ENCODE results near the gene SAE1.

Gene SAE1

DNA sequence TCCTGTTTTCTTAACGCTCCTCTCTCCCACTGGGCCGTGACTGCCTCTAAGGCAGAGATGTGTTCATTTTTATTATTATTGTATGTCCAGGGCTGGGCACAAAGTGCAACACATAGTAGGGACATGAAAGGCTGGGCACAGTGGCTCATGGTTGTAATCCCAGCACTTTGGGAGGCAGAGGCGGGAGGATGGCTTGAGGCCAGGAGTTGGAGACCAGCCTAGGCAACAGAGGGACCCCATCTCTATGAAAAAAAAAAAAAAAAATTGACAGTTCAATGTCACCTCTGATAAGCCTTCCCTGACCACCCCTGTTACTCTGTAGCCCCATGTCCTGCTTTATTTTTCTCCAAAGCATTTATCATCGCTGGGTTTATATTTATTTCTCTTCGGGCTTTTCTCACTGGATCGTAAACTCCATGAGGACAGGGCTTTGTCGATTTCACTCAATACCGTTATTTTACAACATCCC, 481 bp upstream of the SAE1 start:
- no peak for DNase-seq (ENCODE audit: low read depth in 2 of 2)

DNA sequence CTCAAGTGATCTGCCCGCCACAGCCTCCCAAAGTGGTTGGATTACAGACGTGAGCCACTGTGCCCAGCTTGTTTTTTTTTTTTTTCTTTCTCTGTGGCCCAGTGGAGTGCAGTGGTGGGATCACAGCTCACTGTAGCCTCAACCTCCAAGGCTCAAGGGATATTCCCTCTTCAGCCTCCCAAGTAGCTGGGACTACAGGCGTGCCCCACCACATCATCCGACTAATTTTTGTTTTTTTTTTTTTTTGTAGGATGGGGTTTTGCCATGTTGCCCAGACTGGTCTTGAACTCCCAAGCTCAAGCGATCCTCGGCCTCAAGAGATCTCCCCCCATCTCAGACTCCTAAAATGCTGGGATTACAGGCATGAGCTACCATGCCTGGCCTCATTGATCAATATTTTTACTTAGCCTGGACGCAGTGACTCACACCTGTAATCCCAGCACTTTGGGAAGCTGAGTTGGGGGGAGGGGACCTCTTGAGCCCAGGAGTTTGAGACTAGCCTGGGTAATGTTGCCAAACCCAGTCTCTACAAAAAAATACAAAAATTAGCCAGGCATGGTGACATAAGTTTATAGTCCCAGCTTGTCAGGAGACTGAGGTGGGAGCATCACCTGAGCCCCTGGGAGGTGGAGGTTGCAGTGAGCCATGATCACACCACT, 1.7 kb downstream of the SAE1 start:
- no peak for DNase-seq (ENCODE audit: low read depth in 2 of 2)

DNA sequence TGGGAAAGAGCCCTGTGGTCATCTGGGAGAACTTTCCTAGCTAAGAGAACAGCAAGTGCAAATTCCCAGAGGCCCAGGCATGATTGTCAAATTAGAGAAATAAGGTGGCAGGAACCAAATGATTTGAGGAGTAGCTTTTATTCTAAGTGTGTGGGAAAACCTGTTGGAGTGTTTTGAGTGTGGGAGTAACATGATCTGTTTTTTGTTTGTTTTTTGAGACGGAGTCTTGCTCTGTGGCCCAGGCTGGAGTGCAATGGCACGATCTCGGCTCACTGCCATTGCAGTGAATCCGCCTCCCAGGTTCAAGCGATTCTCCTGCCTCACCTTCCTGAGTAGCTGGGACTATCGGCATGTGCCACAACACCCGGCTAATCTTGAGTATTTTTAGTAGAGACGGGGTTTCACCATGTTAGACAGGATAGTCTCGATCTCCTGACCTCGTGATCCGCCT, 2.4 kb downstream of the SAE1 start:
- DNase-seq (ENCODE audit: low read depth in 2 of 2): no peak

DNA sequence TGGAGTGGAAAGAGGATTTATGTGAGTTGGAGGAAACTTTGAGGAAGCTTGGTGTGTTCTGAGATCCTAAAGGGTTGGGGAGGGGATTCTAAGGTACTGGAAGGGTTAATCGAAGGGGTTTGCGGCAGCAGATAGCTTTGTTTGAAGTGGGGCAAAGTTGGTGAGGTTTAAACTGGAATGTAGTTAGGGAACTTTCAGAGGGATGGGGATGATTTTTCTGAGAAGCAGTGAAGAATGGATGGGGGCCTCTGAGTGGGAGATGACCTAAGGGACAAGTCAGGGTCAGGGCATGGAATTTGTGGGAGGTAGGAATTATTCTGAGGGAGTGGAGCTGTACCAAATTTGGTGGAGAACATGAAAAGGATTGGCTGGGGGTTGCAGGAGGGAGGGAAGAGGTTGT, 3.9 kb downstream of the SAE1 start:
- no peak for DNase-seq (ENCODE audit: low read depth in 2 of 2)

DNA sequence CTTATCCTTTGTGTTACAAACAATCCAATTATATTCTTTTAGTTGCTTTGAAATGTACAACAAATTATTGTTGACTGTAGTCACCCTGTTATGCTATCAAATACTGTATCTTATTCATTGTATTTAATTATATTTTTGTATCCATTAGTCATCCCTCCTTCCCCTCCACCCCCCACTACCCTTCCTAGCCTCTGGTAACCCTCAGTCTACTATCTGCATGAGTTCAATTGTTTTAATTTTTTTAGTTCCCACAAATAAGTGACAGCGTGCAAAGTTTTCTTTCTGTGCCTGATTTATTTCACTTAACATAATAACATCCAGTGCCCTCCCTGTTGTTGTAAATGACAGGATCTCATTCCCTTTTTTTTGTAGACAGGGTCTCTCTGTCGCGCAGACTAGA, 4.5 kb downstream of the SAE1 start:
- no peak for DNase-seq (ENCODE audit: low read depth in 2 of 2)

DNA sequence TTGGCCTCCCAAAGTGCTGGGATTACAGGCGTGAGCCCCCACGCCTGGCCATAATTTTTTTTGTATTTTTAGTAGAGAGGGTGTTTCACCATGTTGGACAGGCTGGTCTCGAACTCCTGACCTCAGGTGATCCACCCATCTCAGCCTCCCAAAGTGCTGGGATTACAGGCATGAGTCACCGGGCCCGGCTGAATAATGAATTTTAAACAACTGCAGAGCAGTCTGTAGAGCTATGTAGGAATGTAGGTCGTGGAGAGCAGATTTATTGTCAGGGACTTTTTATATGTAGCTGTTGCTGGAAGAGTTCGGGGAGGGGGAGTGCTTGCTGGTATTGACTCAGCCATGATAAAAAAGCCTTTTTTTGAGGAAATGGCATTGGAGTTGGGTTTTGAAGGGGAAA, 10.6 kb downstream of the SAE1 start:
- peak in 1 of 2 experiments; percentile 60 for DNase-seq (ENCODE audit: low read depth in 2 of 2)

DNA sequence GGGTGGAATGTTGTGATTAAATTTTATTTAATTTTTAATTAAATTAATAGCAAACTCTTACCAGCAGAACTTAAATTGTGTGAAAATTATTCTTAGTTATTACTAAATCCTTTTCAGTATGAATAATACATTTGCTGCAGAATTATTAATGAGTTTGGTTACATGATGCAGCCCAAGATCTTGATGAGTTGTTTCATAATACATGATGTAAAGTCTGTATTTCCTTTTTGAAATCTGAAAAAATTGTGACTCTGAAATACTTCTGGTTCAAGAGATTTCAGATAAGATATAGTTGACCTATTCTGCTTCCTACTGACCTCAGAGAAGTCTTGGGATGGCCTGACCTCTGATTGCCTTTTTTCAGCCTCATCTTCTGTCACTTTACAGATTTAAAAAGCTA, 11.1 kb downstream of the SAE1 start:
- DNase-seq (ENCODE audit: low read depth in 2 of 2): no peak

DNA sequence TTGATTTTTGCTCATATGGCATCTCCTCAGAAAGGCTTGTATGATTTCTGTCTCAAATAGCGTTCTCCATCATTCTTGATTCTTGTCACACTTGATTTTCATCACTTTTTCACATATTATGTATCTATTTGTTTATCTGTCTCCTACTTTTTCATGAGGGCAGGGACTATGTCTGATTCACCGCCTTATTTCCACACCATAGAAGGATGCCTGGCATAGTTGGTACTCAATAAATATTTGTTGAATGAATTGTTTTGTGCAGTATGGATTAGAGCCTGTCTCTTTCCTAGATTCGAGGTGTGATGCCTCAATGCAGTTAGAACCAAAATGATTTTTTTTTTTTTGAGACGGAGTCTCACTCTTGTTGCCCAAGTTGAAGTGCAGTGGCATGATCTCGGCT, 12.1 kb downstream of the SAE1 start:
- no peak for DNase-seq (ENCODE audit: low read depth in 2 of 2)

DNA sequence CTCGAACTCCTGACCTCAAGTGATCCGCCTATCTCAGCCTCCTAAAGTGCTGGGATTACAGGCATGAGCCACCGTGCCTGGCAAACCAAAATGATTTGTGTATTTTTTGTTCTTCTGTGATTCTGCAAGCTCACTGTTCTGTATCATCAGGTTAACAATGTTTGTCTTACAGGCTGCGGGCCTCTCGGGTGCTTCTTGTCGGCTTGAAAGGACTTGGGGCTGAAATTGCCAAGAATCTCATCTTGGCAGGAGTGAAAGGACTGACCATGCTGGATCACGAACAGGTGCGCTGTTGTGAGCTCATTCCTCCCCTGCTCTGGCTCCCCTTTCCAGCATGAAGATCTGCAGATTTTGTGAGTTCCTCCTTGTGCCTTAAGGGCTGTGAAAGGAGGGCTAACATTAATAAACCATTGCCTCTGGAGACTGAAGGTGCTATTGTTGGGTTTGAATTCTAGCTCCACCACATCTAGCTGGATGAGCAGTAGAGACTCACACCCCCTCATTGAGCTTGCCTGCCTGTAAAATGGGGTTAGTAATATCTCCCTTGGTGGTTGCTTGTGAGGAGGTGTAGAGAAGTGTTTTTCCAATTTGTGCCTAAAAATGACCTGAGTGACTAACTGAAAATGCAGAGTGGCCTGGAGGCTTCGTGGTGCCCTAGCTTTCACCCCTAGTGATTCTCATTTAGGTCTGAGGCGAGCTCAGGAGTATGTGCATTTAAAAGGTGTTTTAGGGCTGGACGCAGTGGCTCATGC, 12.9 kb downstream of the SAE1 start:
- no peak for DNase-seq (ENCODE audit: low read depth in 2 of 2)

DNA sequence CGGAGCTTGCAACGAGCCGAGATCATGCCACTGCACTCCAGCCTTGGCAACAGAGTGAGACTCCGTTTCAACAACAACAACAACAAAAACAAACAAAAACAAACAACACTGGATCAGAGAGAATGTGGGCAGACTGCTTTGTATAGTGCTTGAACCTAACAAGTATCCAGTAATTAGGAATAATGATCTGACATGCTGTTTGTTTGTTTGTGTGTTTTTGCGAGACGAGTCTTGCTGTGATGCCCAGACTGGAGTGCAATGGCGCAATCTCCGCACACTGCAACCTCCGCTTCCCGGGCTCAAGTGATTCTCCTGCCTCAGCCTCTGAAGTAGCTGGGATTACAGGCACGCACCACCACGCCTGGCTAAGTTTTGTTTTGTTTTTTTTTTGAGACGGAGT, 14.0 kb downstream of the SAE1 start:
- no peak for DNase-seq (ENCODE audit: low read depth in 2 of 2)

DNA sequence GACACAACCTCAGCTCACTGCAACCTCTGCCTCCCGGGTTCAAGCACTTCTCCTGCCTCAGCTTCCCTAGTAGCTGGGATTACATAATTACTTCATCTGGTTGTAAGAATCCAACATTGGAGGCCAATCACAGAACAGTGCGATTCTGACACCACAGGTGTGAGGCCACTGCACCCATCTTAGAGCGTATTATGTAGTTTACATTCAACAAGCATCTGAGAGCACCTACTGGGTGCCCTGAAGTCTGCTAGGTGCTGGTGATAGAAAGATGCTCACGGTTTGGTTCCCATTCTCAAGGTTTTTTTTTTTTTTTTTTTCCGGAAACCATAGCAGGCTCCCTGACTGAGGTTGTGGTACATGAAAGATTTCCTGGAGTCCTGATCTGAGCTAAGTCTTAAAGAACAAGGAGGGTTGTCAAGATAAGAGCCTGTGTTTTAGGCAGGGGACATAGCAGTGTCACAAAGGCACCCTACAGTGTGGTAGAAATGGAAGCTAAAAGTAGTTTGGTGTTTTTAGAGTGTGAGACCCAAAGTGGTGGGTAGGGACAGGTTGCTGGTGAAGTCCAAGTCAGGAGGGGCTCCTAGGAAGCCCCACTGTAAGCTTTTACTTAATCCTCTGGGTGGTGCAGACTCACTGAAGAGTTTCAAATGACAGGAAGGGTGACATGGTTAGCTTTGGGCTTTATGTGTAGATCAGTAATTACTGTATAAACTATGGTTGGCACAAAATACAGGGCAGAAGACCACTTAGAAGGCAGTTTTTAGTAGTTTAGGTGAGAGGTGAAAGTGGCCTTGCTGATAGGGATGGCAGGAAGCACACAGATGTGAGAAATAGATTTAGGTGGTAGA, 15.2 kb downstream of the SAE1 start:
- DNase-seq (ENCODE audit: low read depth in 2 of 2): no peak

DNA sequence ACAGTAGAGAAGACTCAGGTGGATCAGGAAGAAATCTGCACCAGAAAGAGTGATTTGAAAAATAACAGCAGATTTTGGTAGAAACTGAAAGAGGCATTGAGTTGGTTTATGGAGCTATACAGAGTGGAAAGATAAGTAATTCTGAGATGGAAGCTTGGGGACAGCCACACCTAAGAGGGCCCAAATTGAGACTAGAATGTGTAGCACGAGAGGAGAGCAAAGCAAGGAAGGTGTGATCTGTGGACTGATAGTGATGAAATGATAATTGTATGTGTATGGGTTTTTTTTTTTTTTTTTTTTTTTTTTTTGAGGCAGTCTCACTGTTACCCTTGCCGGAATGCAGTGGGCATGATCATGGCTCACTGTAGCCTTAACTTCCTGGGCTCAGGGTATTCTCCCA, 16.3 kb downstream of the SAE1 start:
- DNase-seq (ENCODE audit: low read depth in 2 of 2): no peak

DNA sequence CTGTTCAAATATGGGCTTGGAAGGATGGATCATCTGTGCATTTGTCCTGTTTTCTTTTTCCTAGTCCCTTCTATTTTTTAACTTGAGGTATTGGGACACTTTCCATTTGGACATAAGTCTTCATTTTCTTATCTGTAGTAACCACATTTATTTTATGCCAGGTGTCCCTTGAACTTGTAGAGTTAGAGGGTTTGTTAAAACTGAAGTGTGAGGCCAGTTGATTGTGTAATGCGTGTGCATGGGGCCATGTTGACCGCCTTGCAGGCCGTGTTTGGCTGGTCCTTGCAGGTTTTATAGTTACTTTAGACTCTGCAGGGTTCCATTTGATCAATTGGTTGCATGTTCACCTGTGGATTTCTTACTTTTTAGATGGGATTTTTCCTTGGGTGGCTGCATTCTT, 21.0 kb downstream of the SAE1 start:
- no peak for DNase-seq (ENCODE audit: low read depth in 2 of 2)

DNA sequence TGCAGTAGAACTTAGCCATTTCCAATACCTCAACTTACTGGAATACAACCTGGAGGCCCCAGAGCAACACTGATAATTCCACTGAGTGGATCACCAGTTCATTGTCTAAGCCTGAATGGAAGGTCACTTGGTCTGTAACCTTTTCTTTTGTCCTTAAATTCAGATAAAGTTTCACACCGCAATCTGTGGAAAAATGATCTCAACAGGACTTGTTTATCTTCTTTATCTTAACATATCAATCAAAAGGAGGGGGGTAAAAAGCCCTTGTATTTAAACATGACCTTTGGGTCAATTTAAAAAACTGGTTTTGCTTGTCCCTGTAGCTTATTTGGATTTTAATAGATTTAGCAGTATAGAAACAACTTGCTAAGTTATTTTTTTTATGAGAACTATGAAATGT, 21.6 kb downstream of the SAE1 start:
- DNase-seq (ENCODE audit: low read depth in 2 of 2): no peak

DNA sequence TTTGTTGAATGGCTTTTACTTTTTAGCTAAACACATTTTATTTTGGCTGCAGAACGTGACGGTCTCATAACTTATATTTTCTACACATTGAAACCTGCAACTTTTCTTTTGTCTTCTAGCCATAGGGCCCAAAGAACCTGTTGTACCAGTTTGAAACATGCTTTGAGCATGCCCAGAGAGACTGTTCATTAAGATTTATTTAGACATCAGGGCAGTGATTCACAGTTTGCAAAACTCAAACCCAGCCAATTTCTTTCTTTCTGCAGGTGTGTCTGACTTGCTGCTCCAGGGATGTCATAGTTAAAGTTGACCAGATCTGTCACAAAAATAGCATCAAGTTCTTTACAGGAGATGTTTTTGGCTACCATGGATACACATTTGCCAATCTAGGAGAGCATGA, 22.0 kb downstream of the SAE1 start:
- no peak for DNase-seq (ENCODE audit: low read depth in 2 of 2)

DNA sequence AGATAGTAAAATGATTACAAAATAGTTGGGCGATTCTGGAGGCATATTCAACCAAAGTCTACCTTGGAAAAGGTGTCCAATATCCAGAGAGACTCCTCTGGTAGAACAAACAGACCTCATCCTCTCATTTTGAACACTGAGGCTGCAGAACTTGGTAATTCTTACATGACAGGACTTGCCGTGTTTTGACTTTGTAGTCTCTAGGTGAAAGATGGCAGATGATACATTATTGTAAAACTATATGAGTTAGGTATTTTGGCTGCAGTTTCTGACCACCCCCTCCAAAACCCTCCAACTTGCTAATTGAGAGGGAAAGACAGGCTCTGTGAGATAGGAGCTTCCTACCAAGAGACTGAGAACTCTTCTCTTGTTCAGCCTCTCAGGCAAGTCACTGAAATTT, 22.6 kb downstream of the SAE1 start:
- DNase-seq (ENCODE audit: low read depth in 2 of 2): no peak

DNA sequence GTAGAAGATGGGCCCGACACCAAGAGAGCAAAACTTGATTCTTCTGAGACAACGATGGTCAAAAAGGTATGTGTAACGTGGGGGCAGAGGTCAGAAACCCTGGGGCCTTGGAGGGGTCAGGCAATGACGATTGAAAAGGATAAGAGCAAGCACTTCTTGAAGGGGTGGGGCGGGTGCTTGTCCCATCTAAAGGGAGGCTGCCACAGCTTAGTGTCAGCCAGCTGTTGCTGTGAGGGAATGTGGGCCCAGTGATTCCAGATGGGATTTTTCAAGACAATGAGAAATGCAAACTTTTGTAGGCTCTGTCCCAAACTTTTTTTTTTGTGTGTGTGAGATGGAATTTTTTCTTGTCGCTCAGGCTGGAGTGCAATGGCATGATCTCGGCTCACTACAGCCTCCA, 24.5 kb downstream of the SAE1 start:
- no peak for DNase-seq (ENCODE audit: low read depth in 2 of 2)

DNA sequence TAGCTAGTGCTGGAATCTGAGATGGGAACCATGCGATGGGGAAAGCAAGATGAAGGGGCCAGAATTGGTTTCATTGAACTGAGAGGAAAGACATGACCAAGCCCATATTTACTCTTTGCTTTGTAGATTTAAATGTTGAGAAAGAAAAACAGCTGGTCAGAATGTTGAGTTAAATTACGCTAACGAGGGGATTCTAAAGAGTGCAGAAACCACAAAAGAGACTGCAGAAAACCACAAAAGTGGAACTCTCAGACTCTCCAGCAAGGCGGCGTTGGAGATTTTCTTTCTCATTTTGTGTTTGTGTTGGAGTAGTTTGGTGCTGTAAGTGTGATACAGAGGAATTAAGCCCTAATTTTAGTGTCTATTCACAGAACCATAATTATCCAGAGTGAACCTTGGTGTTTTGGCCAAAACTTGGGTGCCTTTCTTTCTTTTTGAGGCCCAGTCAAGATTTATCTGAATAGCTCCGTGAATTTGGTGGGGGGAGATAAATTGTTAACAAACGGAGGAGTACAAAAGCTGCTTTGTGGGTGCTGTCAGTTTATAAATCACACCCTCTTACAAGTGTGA, 26.3 kb downstream of the SAE1 start:
- DNase-seq (ENCODE audit: low read depth in 2 of 2): no peak

DNA sequence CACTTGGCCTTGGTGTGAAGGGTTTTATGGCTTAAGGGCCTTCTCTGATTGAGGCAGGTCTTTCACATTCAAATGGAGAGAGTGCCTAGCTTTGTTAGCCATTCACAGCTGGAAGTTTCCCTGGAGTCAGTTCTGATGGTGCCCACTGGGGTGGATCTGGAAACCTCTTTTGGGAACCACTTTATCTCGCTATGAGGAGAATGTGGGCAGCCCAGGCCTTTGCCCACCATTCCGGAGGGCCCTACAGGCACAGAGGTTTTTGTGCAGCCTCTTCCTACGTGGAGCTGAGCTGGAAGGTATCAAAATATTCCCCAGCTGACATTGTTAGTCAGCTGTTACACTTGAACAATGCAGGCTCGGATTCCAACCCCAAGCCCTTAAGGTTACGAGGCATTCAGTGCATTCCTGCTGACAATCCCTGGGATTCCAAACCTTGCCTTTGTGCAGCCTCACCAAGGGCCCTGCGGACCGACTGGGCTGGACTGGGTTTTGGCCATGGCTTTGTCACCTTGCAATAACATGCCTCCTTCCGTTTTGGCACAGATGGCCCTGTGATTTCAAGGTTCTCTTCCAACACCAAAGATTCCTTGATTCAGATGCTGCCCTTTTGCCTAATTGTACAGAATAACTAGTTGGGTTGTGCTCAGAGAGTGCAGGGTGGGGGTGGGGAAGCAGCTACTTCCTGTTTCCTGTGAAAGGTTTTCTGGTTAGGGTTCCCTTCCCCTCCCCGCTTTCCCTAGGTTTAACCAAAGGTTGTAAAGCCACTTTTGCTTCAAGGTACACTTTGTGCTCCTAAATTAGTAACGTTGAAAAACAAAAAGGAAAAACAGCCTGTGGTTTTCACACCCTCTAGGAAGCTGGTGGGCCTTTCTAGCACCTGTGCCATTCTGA, 27.0 kb downstream of the SAE1 start:
- DNase-seq (ENCODE audit: low read depth in 2 of 2): peak in 1 of 2 experiments; percentile 34

DNA sequence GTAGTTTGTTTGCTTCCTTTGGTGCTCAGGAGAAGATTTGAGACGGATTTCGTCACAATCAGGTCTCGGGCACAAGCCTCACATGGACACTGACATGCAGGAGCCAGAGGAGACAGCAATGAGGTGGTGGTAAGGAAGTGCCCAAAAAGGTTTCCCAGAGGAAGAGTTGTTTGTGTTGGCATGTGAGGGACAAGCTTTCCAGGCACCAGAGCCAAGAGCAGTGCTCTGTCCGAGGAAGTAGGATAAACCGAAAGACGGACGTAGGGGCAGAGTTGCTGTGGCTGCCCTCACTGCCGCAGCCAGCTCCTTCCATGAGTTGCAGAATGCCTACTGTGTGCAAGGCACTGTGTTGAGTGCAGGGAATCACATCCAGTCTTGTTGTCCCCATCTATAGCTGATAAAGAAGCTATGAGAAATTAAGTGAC, 27.7 kb downstream of the SAE1 start:
- no peak for DNase-seq (ENCODE audit: low read depth in 2 of 2)

DNA sequence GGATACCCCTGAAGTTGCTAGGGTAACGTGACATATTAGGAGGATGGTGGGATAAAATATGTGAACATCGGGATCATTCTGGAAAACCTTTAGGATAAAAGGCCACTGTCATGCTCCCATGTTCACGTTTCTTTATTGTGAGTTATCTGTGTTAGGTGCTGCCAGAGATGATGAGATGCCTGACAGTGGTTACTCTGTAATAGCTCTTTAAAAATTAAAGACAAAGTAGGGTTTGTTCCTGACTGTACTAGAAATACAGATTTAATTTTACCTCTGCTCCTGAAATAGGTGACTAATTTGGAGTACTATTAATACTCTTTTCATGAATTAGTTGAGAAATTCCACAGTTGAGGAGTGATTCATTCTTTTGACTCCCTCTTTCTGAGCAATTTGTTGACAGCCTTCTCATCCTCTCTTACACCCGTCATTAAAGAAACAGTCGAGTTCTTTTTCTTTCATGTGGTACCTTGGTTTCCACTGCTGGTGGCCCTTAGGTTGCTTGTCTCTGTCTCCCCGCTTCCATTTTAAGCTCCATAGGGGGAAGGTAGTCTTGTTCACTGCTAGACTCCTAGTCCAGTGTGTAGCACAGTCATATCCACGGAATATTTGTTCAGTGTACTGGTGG, 28.4 kb downstream of the SAE1 start:
- DNase-seq (ENCODE audit: low read depth in 2 of 2): no peak

Data from fibroblast of skin of left biceps (primary cell).